ENCODE results near the gene ADAMTS12.

The ADAMTS12 gene

DNA sequence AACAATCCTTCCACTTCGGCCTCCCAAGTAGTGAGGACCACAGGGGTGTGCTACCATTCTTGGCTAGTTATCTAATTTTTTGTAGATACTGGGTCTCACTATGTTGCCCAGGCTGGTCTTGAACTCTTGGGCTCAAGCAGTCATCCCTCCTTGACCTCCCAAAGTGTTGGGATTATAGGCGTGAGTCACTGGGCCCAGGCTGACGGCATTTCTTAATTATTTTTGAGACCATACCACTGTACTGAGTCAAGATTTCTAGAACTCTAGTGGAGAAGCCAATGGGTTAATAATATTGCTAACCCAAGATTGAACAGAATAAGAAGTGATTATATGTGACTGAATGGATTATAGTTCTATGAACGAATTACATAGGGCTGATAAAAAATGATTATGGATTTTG lies 384.4 kb downstream of the ADAMTS12 start:
- DNase-seq, result no peak

- no peak for DNase-seq
Measured at GRCh38 chr5:33504570-33504969, 387.2 kb downstream of the ADAMTS12 start.

- no peak for DNase-seq
Measured at GRCh38 chr5:33501899-33502298, 389.9 kb downstream of the ADAMTS12 start.

DNA sequence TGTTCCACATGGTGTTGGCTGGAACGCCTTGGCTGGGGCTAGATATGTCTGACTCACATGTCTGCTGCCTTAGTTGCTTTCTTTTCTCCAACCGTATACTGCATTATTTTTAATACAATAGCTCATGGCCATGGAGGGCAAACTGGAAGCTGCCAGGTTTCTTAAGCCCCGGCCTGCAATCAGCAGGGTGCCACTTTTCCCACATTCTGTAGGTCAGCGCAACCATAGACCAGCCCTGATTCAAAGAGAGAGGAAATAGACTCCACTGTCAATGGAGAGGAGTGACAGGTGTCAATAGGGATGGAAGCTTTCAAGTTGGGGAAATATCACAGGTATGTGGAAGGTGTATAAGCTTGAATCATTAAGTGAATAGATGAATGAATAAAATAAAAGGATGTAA lies 390.5 kb downstream of the ADAMTS12 start:
- no peak for DNase-seq

DNA sequence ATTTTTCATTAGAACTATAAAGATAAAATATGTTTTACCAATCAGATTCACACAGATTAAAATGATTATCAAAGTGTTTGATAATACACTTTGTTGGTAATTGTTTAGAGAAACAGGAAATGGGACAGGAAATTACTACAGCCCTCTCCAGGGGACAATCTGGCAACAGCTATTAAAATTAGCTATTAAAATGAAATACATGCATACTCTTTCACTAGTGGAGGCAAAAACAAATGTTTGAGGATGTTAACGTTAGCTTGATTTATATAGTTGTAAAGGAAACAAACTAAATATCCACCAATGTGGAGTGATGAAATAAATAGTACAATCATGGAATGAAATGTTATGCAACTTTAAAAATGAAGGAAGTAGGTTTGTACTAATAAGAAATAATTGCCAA lies 397.3 kb downstream of the ADAMTS12 start:
- DNase-seq, result no peak

GRCh38 chr5:33491941-33492340 lies 399.8 kb downstream of the ADAMTS12 start:
- DNase-seq, result no peak

GRCh38 chr5:33490071-33490665 lies 401.6 kb downstream of the ADAMTS12 start:
- no peak for DNase-seq

DNA sequence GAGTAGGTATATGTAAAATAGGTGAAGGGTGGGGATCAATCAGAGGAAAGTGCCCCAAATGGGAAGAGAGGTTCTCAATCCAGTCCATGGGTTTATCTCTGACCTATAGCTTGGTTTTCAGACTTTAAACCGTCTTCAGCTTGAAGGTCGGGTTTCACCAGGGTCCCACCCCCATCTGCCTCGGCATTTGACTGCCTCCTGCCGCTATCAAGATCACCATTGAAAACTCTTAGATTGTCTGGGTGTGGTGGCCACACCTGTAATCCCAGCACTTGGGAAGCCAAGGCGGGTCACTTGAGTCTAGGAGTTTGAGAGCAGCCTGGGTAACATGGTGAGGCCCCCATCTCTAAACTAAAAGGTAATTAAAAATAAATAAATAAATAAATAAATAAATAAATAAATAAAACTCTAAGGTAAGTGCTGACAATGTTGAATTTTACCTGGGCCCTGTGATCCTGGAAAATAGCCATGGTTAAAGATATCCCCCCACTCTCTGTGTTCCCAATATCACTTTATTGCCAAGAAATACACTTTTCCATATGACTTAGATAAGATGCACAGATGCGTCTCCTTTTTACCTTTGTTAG lies 402.2 kb downstream of the ADAMTS12 start:
- DNase-seq, result no peak

DNA sequence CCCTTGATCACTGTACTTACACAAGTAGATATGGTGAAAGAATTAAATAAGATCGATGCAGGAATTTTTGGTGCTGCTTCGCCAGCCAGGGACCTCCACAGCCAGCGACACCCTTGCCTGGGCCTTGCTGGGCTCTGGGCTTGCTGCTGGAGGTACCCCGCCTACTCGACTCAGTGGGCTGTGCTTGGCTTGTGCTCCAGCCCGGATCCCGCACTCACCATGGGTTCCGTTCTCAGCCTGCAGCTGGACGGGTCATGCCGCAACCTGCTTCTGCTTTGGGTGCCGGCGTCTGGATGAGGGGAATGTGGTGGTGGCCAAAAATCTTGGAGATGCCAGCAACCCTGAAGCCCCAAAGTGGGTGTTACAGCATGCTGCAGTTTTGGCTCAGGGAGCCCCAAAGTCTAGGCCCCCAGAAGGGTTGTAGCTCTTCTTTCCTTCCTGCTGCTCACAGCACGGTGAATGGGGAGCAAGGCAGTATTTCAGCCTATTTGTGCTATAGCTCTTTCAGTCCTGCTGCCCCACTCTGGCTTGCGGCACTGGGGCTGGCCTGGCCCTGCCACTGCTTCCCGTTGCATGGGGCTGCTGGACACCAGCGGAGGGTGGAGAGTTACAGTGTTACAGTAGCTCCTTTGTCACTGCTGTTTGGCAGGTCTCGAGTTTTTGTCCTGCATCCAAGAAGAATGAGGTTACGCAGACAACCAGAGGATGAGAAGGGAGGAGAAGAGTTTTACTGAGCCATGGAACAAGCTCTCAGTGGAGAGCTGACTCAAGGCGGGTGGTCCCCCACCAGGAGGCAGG lies 403.0 kb downstream of the ADAMTS12 start:
- no peak for DNase-seq

DNA sequence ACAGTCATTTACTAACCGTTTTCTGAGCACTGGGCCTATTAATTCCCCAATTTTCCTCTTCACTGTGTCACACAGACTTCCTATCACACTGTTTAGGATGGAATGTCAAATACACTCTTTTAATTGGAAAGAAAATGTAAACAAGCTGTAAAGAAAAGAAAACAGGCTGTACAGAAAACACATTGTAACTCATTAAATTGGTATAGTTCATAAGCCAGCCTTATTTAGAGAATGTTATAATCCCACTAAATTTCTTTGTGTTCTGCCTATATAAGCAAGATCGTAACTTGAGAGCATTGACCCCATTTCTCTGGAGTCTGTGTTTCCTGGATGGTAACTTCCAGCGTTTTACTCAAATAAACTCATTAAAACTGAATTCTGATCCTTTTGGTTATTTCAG lies 404.6 kb downstream of the ADAMTS12 start:
- no peak for DNase-seq

DNA sequence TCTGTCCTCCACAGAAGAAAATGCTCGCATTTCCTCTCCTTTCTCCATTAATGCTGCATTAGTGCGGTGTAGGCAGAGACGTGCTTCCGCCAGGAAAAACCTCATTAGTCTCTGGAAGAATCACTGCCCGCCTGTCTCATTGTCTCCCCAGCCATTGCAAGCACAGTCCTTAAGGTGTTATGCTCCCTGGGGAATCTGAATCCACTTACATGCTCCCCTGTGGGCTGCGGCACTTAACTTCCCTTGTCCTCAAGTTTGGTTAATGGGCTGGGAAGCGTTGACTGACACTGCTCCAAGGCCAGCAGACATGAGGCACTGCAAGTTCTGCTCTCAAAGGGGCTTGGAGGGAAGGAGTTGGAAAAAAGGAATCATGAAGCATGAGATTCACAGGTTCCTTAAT lies 409.5 kb downstream of the ADAMTS12 start:
- DNase-seq, result no peak

- no peak for DNase-seq
Measured at GRCh38 chr5:33480876-33481275, 410.9 kb downstream of the ADAMTS12 start.

DNA sequence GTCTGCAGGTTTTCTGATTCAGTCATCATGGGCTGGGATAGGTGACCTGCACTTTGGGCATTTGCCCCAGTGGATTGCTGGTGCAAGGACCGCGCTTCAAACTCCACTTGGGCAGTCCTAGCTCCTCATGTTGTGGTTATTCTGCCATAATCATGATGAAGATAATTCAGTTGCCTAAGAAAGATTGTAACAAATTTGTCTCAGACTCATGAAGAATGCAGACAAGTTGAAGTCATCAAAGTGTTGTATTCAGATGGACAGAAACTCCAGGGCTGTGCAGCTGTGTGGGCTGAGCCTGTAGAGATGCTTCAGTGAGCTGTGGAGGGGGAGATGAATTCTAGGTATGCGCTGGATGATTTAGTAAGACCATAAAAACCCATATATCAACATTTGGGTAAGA lies 412.5 kb downstream of the ADAMTS12 start:
- DNase-seq, result no peak

- DNase-seq, result no peak
Measured at GRCh38 chr5:33477816-33478215, 414.0 kb downstream of the ADAMTS12 start.

DNA sequence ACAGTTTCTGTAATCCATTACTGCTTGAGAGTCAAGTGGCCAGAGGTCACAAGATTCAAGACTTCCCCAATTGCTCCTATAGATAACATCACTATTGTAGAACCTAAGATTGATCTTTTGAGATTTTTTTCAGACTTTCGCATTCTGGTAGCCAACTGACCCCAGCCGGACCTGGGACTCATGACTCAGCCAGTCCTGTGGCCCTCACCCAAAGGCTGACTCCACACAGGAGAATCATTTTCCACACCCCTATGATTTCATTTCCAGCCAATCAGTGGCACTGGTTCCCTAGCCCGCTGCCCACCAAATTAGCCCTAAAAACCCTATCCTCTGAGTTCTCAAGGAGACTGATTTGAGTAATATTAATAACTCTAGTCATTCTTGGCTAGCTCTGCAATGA lies 414.8 kb downstream of the ADAMTS12 start:
- no peak for DNase-seq

GRCh38 chr5:33475706-33476105 lies 416.1 kb downstream of the ADAMTS12 start:
- no peak for DNase-seq

GRCh38 chr5:33474931-33475499 lies 416.8 kb downstream of the ADAMTS12 start:
- no peak for DNase-seq

DNA sequence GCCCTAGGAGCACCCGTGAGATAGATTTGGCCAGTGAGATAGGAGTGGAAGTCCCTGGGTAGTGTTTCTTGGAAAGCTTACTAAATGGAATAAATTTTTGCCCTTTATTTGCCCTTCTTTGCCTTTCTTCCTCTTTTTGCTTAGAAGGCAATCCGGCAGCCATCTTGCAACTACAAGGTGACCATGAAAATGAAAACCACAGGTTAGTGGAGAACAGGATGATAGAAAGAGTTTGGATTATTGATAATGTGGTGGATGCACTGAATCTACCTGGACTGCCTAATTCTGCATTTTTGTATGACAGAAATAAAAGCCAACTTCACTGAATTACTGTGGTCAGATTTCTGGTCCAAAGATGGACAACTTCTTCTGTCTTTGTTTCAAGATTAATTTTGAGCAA lies 417.8 kb downstream of the ADAMTS12 start:
- DNase-seq, result no peak

Data from stimulated activated CD4-positive, alpha-beta T cell treated with anti-CD3 and anti-CD28 coated beads, Interleukin-4, amount 100 ng/mL, for 24 hours (primary cell).